ENCODE data around the gene THSD7A.
"Not testable (repeated sequence)": the region's sequence is repeated elsewhere in the genome, so short reads cannot be mapped to it uniquely, and the experiment has no call there.

Gene THSD7A

DNA sequence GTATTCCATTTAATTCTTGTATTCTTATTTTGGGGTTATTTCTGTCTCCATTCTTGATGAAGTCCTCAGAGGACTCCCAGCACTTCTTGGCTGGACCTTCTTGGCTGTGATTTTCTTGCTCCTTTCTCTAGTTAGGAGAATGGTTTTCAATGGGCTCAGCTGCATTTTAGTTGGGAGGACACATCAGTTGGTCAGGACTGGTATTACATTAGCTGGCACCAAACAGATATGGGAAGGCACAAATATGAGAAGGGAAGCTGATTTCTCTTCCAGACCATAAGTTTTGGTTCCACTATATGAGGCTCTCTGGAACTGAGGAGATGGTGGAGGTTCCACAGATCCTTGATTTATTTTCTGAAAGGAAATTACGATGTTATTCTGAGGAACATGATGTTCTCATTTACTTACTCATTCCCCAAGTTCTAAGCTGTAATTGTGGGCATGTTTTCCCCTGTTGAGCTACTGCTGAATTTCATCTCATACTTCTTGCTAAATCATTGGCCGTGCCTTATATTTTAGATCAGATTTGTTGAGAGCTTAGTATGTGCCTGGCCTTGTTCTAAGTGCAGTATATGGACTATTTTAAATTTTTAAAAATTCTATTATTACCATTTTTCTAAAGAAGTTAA lies 261.0 kb downstream of the THSD7A start:
- no peak for DNase-seq

DNA sequence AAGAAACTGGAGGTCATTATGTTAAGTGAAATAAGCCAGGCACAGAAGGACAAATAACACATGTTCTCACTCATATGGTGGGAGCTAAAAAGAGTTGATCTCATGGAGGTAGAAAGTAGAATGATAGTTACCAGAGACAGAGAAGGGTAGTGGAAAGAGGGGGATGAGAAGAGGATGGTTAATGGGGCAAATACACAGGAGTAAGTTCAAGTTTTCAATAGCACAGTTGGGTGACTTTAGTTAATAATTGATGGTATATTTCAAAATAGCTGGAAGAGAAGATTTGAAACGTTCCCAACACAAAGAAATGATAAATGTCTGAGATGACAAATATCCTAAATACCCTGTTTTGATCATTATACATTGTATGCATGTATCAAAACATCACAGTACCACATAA lies 261.8 kb downstream of the THSD7A start:
- DNase-seq = no peak

DNA sequence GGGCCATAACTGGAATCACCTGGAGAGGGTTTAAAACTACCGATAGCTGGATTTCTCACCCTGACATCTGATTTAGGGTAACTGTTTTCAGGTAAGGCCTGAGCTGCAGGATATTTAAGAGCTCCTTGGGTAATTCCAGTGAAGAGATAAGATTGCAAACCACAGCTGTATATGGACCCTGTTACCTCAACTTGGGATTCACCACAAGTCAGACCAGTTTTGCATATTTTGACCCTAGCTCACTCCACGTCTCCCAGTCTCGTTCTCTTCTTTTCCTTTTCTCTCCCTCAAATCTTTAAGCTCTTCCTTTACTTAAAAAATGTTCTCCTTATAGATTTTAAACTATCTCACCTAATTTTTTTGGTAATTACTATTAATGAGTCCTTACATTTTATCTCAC lies 264.4 kb downstream of the THSD7A start:
- DNase-seq = no peak

DNA sequence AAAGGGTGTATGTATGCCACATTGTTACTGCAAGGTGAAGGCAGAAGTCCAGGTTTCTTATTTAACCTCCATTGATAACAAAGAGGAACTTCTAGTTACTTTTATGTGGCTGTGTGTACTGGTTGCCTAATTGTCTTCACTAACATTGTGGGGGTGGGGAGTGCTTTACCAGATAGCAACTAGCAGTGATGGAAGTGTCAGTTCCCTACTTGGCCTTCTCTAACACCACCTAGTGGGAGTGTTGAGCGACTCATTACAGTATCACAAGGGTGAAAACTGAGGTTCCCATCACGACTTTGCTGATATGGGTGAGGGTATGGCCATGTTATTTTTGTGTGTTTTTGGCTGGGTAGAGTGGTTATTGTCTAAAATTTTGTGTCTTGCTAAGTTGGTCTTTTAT lies 274.4 kb downstream of the THSD7A start:
- DNase-seq = no peak

DNA sequence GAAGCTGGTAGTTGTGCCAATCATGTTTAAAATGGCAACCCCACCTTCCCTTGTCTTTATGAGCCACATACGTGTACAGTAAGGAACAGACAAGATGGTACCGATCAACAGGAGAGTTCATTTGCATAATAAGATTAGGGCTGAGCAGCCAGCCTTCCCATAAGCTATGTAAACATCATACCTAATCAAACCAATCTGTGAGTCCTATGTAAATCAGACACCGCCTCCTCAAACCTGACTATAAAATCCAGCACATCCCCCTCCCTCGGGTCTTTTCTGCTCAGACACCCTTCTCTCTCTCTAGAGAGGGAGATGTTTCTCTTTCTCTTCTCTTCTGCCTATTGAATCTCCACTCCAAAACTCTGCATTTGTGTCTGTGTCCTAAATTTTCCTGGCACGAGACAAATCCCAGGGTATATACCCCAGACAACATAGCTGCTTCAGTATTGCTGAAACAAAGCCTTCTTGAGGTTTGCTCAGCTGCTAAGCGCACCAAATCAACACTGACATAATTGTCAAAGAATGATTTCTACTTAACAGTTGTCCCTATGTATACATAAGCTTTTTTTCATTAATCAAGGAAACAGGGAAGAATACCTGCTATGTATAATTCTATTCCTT lies 279.2 kb downstream of the THSD7A start:
- DNase-seq = no peak

DNA sequence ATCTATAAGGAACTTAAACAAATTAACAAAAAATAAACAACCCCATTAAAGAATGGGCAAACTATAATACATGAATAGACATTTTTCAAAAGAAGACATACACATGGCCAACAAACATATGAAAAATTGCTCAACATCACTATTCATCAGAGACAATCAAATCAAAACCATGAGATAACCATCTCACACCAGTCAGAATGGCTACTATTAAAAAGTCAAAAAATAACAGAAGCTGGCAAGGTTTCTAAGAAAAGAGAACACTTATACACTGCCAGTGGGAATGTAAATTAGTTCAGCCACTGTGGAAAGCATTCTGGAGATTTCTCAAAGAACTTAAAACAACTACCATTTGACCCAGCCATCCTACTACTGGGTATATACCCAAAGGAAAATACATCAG lies 280.5 kb downstream of the THSD7A start:
- DNase-seq = no peak

DNA sequence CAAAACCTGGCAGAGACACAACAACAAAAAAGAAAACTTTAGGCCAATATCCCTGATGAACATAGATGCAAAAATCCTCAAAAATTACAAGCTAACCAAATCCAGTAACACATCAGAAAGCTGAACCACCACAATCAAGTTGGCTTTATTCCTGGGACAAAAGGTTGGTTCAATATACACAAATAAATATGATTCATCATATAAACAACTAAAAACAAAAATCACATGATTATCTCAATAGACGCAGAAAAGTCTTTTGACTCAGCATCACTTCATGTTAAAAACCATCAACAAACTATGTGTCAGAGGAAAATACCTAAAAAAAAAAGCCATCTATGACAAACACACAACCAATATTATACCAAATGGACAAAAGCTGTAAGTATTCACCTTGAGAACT lies 283.5 kb downstream of the THSD7A start:
- no peak for DNase-seq

DNA sequence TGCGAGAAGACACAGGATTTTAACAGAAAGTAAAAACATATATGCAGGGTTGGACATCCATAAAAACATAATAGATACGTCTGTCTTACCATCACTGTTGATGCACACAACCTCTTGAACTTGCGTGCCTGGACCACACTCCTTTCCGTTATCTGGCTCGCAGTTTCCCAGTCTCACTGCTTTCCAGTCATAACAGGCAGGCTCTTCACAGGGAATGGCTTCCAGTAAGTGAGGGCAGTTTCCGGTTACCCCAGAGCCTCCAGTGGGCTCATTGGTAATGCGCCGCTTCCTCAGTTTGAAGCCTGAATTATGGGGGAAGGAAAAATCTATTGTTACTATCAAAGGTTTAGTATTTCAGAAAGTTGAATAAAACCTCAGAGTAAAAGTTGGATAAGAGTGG lies 290.7 kb downstream of the THSD7A start:
- no peak for DNase-seq

DNA sequence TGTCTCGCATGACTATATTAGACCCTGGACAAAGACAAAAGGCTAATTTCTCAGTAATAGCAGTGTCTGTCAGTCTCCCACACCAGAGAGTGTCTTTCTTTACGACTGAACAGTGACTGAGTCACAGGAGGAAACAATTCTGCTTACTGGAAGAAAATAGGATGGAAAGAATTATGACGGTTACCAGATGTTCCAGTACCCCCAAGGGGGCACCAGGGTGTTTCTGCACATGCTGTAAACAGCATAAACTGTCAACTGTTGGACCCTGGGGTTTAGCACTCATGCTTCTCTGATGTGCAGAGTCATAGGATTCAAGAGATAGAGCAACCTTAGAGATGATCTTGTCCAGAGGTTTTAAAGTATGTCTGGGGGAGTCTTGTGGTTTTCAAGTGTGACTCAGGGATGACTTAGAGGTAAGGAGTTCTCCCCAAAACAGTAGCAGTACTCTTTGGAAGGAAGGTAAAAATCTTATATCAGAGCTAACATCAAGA lies 291.7 kb downstream of the THSD7A start:
- no peak for DNase-seq

DNA sequence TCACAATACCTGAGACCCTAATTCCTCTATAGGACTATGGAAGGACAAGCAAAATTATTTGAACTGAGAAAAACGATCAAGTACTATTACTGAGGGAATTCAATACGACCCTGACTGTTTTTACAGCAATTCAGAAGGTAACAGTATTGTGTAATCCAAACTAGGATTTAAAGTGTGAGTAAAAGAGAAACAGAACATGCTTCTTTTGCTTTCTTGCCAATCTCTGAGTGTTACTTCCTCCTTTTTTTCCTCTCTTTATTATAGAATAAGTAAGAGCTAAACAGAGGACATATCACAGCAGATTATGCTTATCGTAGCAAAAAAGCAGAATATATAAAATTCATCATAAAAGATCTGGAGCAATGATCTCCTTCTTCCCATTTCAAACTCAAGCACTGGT lies 292.1 kb downstream of the THSD7A start:
- DNase-seq = no peak

DNA sequence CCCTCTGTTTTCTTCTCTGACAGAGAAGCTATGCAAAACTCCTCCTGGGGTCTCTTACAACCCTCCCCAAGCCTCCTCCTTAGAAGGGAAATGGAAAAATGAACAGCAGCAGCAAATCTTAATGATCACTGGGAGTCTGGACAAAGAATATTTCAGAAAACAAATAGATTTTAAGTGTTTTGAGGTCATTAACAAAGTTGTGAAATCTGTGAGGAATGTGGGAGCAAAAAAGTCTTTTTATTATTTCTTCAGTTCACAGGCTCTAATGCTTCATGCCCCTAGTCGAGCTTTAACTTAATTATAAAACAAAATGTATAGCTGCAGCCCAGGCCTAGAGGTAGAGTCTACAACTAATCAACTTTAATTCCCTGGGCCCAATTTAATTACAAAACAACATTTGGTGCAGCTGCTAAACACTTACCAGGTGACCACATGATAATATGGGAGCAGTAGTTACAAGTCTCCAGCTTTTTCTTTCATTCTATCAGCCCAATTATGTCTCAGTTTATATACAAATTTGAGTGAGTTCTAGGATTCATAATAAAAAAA lies 293.2 kb downstream of the THSD7A start:
- no peak for DNase-seq

DNA sequence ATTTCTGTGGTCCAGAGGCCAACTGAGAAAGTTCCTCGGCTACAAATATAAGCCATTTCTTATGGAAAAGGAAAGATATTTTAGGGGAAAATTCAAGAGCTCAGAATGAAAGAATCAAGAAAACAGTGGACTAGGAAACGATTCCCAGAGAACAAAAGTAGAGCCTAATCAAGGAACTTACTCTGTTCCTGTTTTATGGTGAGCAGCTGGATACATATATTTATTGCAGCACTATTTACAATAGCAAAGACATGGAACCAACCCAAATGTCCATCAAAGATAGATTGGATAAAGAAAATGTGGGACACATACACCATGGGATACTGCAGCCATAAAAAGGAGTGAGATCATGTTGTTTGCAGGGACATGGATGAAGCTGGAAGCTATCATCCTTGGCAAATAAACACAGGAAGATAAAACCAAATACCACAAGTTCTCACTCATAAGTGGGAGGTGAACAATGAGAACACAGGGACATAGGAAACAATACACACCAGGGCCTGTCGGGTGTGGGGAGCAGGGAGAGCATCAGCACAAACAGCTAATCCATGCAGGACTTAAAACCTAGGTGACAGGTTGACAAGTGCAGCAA lies 298.7 kb downstream of the THSD7A start:
- no peak for DNase-seq

DNA sequence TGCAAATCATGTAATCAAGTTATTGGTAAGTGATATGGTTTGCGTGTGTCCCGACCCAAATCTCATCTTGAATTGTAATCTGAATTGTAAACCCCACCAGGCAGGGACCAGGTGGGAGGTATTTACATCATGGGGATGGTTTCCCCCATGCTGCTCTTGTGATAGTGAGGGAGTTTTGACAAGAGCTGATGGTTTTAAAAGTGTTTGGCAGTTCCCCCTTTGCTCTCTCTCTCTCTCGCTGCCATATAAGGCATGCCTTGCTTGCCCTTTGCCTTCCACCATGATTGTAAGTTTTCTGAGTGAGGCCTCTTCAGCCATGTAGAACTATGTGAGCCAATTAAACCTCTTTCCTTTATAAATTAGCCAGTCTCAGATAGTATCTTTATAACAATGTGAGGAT lies 302.6 kb downstream of the THSD7A start:
- no peak for DNase-seq

DNA sequence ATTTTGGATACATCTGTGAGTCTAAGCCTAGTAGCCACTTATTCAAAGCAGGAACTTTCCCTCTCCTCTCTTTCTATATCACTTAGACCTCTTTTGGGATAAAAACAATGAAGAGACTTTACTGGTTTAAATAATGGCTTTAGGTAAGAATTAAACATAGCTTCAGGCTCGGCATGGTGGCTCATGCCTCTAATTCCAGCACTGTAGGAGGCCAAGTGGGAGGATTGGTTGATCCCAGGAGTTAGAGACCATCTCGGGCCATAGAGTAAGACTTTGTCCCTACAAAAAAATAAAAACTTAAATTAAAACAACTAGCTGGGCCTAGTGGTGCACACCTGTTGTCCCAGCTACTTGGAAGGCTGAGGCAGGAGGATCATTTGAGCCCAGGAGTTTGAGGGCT lies 304.3 kb downstream of the THSD7A start:
- no peak for DNase-seq

DNA sequence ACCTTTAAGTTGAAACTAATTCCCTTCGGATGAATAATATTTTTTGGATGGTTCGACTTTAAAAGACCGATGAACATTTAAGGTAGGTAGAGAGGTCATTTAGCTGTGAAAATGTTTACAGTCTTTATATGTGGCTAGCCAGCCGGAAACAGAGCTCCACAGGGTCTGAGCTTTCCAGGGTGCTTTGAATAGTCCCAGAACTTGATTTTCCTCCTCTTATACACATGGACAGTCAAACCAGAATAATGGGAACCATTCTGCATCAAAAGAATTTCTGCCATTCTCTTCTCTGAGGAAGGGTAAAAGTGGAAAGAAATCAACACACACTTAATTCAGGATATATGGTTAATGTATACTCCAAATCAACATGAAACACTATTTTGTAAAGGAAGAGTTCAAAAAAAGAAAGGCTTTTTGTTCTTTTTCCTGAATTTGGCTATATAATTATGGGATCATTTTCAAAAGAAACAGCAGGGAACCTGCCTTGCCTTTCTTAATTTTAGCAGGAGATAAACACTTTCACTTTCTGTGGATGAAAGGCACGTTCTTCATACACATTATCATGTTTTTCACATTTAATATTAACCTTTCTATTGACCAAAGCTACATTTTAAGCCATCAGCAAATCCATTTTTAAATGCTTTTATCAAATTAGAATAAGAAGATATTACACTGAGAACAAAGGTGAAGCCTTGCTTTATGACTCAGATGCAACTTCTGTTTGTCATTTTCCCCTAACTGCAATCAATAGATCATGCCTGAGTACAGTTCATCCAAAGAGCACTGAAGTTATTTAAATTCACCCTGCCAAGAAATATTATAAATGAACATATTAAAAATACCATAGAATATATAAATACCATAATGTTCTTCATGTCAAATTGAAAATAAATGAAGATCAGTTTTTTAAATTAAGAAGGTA lies 307.3 kb downstream of the THSD7A start:
- no peak for DNase-seq

DNA sequence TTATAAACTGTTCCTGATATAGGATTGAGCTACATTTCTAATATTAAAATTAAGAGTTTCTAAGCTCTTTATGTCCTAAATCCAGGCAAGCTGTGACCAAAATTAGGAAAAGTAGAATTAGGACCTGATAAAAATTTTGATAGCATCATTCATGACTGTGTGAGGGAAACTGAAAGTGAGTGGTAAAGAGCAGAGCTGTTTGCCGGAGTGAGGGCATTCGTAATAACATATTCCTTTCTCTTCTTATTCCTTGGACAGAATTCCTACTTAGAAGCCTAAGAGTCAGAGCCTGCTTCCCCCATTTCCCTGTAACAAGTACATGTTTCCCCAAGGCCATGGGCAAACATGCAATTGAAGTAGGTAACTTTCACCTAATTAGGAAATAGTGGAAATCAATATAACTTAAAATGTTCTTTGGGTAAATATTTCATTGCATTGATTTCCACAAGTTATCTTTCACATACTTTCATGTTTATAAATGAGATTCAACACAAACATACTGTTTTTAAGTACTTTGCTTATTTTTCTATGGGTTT lies 310.0 kb downstream of the THSD7A start:
- DNase-seq = not testable (repeated sequence)

DNA sequence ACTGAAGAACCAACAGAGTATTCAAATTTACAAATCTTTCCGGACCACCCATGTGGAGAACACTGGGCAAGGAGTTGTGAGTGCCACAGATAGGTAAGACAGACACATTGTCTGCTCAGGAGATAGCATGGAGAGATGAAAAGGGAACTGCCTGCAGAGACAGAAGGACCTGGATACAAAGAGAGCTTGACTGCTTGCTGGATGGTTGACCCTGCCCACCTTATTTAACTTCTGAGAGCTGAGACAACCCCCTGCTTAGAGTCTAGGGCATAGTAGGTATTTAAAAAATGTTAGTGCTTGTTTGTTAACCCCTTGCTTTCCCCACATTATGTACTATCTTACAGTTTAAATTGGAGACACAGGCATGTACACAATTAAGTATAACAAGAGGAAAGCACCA lies 314.1 kb downstream of the THSD7A start:
- no peak for DNase-seq

DNA sequence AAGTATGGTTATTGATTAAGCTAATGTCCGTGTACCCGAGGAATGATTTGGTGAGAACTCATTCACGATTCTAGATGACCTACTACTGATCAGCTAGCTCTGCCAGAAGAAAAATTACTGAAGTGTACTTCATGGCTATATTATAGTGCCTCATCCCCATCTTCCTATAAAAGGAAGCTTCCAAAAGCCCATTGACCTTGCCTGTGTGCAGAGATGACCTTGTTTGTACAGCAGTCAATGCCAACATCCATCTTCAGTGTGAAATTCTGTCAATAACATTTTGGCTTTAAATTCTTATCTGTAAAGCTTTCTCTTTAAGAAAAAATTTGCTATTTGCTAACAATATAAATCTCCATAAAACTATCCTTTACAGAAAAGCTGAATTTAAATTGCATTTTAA lies 315.7 kb downstream of the THSD7A start:
- DNase-seq = no peak

DNA sequence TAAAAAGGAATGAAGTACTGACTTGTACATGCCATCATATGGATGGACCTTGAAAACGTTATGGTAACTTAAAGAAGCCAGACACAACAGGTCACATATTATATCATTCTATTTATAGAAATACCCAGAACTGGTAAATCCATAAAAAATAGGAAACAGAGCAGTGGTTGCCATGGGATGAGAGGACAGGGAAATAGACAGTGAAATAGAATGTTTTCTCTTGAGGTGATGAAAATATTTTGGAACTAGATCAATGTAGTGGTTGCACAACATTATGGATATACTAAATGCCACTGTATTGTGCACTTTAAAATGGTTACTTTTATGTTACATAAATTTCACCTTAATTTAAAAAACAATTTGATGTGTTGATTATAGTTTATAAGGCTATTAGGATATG lies 318.5 kb downstream of the THSD7A start:
- DNase-seq = no peak

DNA sequence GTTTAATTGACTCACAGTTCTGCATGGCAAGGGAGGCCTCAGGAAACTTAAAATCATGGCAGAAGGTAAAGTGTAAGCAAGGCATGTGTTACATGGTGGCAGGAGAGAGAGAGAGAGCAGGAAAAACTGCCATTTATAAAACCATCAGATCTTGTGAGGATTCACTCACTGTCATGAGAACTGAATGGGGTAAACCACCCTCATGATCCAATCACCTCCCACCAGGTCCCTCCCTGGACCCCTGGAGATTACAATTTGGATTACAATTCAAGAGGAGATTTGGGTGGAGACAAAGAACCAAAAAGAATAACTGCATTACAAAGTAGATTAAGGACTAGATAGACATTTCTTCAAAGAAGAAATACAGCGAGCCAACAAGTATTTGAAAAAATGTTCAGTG lies 324.1 kb downstream of the THSD7A start:
- no peak for DNase-seq

DNA sequence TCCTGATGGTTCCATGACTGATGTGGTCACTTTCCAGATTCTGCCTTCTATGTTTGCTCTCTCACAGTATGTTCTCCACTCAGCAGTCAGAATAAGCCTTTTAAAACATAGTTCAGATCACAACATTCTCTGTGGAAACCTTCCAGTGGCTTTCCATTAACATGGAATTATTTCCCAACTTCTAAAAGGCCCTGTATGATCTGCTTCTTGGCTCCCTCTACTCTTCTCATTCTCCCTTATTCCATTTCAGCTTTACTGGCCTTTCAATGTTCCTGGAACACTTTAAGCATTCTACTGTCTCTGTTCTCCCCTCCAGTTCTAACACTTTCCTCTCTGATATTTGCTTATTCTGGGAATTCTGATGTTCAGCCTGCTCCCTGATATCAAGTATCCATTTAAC lies 325.6 kb downstream of the THSD7A start:
- no peak for DNase-seq

DNA sequence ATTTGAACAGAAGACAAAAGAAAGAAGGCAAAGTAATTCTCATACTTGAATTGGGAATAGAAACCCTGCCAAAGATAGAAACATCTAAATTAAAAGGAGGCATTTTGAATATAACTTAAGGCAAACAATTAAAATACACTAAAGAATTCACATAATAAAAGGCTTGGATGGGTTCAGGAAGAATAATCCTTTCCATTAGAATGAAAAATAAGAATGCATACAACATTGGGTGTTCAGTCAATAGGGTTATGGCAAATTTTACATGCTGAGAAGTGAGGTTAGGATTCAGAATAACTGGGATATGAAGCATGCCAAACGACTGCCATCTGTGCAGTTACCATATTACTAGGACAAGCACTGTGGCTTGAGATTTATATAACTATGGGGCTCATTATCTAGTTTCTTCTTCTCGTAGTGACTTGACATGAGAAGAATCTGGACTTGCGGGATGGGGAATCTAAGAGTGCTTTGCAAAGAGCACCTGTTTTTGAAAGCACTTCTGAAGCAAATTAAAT lies 326.5 kb downstream of the THSD7A start:
- no peak for DNase-seq

DNA sequence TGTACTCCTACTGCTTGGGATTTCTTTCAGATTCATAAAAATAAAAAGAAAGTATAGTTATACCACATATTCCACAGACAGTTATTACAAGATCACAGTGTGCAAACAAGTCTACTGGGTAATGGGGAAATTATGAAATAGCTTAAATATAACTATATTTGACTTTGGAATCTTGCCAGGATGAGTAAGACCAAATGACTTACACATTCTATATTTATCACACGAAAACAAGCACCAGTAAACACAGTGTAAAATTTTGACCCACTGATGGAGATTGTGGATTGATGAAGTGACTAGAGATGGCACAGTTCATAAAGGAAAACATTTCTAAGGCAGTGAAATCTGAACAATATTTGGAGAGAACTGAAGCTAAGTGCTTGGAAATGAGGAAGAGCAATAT lies 339.7 kb downstream of the THSD7A start:
- no peak for DNase-seq
